Osteoblast (primary cell): ENCODE results near the gene C16orf74. TPM values are rescaled to one million over a fixed set of nuclear protein-coding genes. Genes with fewer than 3 reads are reported as not detected.

Experiments used
- DNase-seq: peaks from one replicate; pipeline ENCODE4 v3.0.0; 2011; ENCODE audit warnings: low spot score, mixed read lengths; ENCODE audit not compliant: insufficient read length; ENCODE audit errors: missing footprints
- H2AFZ ChIP-seq: 2 replicates; pipeline ENCODE4 v1.6.0; 2011; ENCODE audit warnings: mild to moderate bottlenecking, low read length
- H3K27ac ChIP-seq: 2 replicates; pipeline ENCODE4 v1.5.1; 2011; ENCODE audit warnings: mild to moderate bottlenecking, low read depth, low read length, moderate library complexity
- H3K27me3 ChIP-seq: 2 replicates; pipeline ENCODE4 v1.6.0; 2012; ENCODE audit warnings: mild to moderate bottlenecking, control low read depth, inconsistent platforms, low read length, moderate library complexity; ENCODE audit not compliant: insufficient read depth
- H3K36me3 ChIP-seq: 2 replicates; pipeline ENCODE4 v1.5.1; 2011; ENCODE audit warnings: mild to moderate bottlenecking, low read length, control low read depth, moderate library complexity; ENCODE audit not compliant: insufficient read depth
- H3K4me1 ChIP-seq: 2 replicates; pipeline ENCODE4 v1.5.1; 2011; ENCODE audit warnings: mild to moderate bottlenecking, low read length, control low read depth, moderate library complexity; ENCODE audit not compliant: insufficient read depth
- H3K4me2 ChIP-seq: 2 replicates; pipeline ENCODE4 v1.6.0; 2011; ENCODE audit warnings: mild to moderate bottlenecking, low read length; ENCODE audit not compliant: insufficient read depth
- H3K4me3 ChIP-seq: fragments of 200-600 bp; sonication (generic); 3 replicates; pipeline ENCODE4 v1.5.1; 2012; ENCODE audit warnings: mild to moderate bottlenecking, low read length, inconsistent platforms; ENCODE audit not compliant: insufficient read depth
- H3K79me2 ChIP-seq: 2 replicates; pipeline ENCODE4 v1.6.0; 2012; ENCODE audit warnings: mild to moderate bottlenecking, low read length, control low read depth, inconsistent platforms; ENCODE audit not compliant: insufficient read depth
- H3K9me3 ChIP-seq: 2 replicates; pipeline ENCODE4 v1.5.1; 2011; ENCODE audit warnings: low read depth, low read length, control low read depth
- H4K20me1 ChIP-seq: 2 replicates; pipeline ENCODE4 v1.6.0; 2012; ENCODE audit warnings: mild to moderate bottlenecking, low read length, control low read depth; ENCODE audit not compliant: insufficient read depth
- total RNA-seq: library from RNA; depleted of rRNA; stranded (reverse); fragments of >200 nt; gene quantifications from 2 replicates; pipeline ENCODE4 v1.2.3, GENCODE V29; 2012
- TF ChIP-seq, protein P1 (sequence below): IDR thresholded peaks from 2 replicates; pipeline ENCODE4 v1.5.1; 2011; ENCODE audit warnings: mild to moderate bottlenecking, low read depth, low read length, moderate library complexity; ENCODE audit errors: extremely low read depth

The C16orf74 gene
- total RNA-seq, 1 donor = 0.72 TPM

DNA sequence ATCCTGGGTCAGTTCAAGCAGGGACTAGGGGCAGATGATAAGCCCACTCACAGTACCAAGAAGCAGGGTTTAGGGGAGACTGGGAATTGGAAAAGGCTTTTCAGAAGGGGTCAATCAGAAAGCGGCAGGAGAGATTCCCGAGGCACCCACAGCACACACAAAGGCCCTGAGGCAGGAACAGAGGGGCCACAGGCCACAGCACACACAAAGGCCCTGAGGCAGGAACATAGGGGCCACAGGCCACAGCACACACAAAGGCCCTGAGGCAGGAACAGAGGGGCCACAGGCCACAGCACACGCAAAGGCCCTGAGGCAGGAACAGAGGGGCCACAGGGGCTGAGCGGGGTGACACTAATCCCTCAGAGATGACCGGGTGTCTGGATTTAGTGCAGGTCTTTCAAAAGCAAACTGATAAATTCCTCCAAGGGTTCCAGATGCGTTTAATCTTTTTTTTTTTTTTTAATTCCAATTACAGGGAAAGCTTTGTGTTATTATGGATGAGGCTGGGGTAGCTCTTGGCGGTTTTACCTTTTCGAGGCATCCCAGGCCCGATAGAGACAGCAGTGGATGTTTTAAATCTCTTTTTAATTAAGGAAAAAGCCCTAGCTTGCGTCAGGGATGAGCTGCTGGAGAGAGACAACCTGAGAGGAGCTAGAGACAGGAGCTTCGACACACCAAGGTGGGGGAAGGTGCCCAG lies 31.1 kb downstream of the C16orf74 start:
- H2AFZ ChIP-seq = no peak overlapping the region
- TF ChIP-seq, protein P1, sequence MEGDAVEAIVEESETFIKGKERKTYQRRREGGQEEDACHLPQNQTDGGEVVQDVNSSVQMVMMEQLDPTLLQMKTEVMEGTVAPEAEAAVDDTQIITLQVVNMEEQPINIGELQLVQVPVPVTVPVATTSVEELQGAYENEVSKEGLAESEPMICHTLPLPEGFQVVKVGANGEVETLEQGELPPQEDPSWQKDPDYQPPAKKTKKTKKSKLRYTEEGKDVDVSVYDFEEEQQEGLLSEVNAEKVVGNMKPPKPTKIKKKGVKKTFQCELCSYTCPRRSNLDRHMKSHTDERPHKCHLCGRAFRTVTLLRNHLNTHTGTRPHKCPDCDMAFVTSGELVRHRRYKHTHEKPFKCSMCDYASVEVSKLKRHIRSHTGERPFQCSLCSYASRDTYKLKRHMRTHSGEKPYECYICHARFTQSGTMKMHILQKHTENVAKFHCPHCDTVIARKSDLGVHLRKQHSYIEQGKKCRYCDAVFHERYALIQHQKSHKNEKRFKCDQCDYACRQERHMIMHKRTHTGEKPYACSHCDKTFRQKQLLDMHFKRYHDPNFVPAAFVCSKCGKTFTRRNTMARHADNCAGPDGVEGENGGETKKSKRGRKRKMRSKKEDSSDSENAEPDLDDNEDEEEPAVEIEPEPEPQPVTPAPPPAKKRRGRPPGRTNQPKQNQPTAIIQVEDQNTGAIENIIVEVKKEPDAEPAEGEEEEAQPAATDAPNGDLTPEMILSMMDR = no peak
- no peaks in the 10 kb centered on the region for H3K27me3 ChIP-seq
- H3K4me1 ChIP-seq = no peaks in the 10 kb centered on the region
- no peaks in the 10 kb centered on the region for H3K36me3 ChIP-seq
- no peak for DNase-seq
- no peak overlapping the region for H3K27ac ChIP-seq
- no peak overlapping the region for H3K4me2 ChIP-seq
- H3K4me3 ChIP-seq = no peak overlapping the region
- H4K20me1 ChIP-seq = peaks cover 6% of the 10 kb centered on the region
- H3K79me2 ChIP-seq = no peaks in the 10 kb centered on the region
- H3K9me3 ChIP-seq = no peaks in the 10 kb centered on the region

DNA sequence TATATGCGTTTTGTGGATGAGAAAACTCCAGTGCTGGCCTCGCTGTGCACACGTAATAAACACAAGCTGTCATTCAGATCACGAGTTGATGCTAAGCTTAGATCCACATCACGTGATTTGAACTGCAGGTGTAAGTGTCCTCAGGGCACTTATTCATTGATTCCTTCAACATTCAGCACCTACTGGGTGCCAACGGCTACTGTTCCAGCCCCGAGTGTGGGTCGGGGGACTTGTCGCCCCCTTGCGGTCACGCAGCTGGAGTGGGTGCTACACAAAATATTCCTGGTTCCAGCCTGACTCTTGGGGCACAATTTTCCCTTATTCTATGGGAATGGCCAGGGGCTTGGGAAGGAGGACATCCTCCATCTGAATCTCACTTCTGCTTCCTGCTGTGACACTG lies 32.2 kb downstream of the C16orf74 start:
- TF ChIP-seq, protein P1 = peak; percentile 46
- H4K20me1 ChIP-seq = peaks cover 6% of the 10 kb centered on the region
- H3K4me3 ChIP-seq = no peak overlapping the region
- no peak overlapping the region for H3K4me2 ChIP-seq
- H2AFZ ChIP-seq = no peak overlapping the region
- no peak overlapping the region for H3K27ac ChIP-seq
- H3K4me1 ChIP-seq = no peaks in the 10 kb centered on the region
- no peaks in the 10 kb centered on the region for H3K79me2 ChIP-seq
- DNase-seq = peak; percentile 81
- no peaks in the 10 kb centered on the region for H3K36me3 ChIP-seq
- no peaks in the 10 kb centered on the region for H3K9me3 ChIP-seq
- no peaks in the 10 kb centered on the region for H3K27me3 ChIP-seq

DNA sequence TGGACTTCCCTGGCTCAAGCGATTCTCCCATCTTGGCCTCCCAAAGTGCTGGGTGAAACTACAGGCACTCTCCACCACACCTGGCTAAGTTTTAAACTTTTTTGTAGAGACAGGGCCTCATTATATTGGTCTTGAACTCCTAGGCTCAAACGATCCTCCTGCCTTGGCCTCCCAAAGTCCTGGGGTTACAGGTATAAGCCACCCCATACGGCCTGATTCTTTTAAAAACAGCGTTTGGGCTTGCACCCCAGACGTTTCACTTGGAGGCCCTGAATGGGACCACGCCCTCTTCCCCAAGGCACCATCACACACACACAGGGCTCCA lies 32.8 kb downstream of the C16orf74 start:
- no peak overlapping the region for H3K4me3 ChIP-seq
- peak overlapping the region; percentile 28 for H3K4me2 ChIP-seq
- peaks cover 6% of the 10 kb centered on the region for H4K20me1 ChIP-seq
- DNase-seq = no peak
- H3K9me3 ChIP-seq = no peaks in the 10 kb centered on the region
- no peaks in the 10 kb centered on the region for H3K36me3 ChIP-seq
- TF ChIP-seq, protein P1 = no peak
- no peaks in the 10 kb centered on the region for H3K79me2 ChIP-seq
- H2AFZ ChIP-seq = no peak overlapping the region
- H3K27me3 ChIP-seq = no peaks in the 10 kb centered on the region
- H3K4me1 ChIP-seq = no peaks in the 10 kb centered on the region
- no peak overlapping the region for H3K27ac ChIP-seq

DNA sequence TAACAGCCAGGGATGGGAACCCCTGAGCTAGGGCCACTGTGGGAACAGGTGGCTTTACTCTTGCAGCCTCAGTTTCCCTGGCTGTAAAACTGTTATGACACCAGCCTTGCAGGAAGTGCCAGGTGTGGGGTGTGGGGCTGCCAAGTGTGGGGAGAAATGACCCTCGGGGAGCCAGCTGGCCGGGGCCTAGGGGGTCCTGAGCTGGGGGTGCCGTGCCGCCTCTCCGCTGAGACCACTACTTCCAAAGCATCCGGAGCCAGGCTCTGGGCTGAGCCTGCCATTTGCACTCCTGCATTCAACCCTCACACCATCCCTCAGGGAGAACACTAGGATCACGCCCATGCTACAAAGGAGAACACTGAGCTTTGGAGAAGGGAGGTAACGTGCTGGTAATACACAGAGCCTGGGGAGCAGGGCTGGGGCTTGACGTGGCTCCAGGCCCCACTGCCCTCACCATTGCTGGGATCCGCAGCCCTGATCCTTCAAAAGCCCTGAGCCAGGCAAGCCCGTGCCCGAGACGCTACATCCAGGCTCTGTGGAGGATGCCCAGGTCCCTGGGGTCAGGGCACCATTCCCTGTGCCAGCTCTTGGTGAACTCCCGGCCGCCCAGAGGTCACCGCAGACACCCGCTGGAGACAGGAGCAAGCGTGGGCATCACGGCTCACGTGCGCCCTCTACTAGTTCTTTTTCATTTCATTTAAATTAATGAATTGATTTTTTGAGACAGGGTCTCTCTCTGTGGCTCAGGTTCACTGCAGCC lies 33.3 kb downstream of the C16orf74 start:
- H3K36me3 ChIP-seq = no peaks in the 10 kb centered on the region
- H2AFZ ChIP-seq = no peak overlapping the region
- no peaks in the 10 kb centered on the region for H3K9me3 ChIP-seq
- H4K20me1 ChIP-seq = peaks cover 6% of the 10 kb centered on the region
- TF ChIP-seq, protein P1 = peak; percentile 67
- H3K4me3 ChIP-seq = no peak overlapping the region
- H3K27me3 ChIP-seq = no peaks in the 10 kb centered on the region
- H3K4me2 ChIP-seq = peak overlapping the region; percentile 28
- H3K4me1 ChIP-seq = no peaks in the 10 kb centered on the region
- DNase-seq = peak; percentile 96
- no peak overlapping the region for H3K27ac ChIP-seq
- no peaks in the 10 kb centered on the region for H3K79me2 ChIP-seq
